GM23338 (cell line): Measurements from ENCODE around the gene MRPL44. TPM values are rescaled to one million over a fixed set of nuclear protein-coding genes. Genes with fewer than 3 reads are reported as not detected.

ENCODE experiments used
- ATAC-seq: fragments of 200-7000 bp; cut with Tn5 transposase; 3 replicates; pipeline ENCODE4 v1.9.1; 2020
- DNase-seq: peaks from one replicate; pipeline ENCODE4 v3.0.0-alpha.2; 2015; ENCODE audit warnings: low spot score
- H2AFZ ChIP-seq: fragments of 200-600 bp; sonication (generic); 2 replicates; pipeline ENCODE4 v1.8.0; 2016; ENCODE audit warnings: antibody characterized with exemption, mild to moderate bottlenecking, moderate library complexity
- H3F3A ChIP-seq: fragments of 200-600 bp; sonication (generic); replicated peaks from 2 replicates; pipeline ENCODE4 v1.8.0; 2017; ENCODE audit warnings: antibody characterized with exemption, mixed run types, low read depth
- H3K27ac ChIP-seq: fragments of 200-600 bp; sonication (generic); 2 replicates; pipeline ENCODE4 v1.6.1; 2016; ENCODE audit warnings: low read depth
- H3K27me3 ChIP-seq: fragments of 200-600 bp; sonication (generic); 2 replicates; pipeline ENCODE4 v1.8.0; 2016; ENCODE audit warnings: mild to moderate bottlenecking, mixed run types, moderate library complexity; ENCODE audit not compliant: insufficient read depth
- H3K36me3 ChIP-seq: fragments of 200-600 bp; sonication (generic); 2 replicates; pipeline ENCODE4 v1.8.0; 2016; ENCODE audit warnings: mild to moderate bottlenecking; ENCODE audit not compliant: insufficient read depth
- H3K4me1 ChIP-seq: fragments of 200-600 bp; sonication (generic); 2 replicates; pipeline ENCODE4 v1.8.0; 2016; ENCODE audit warnings: mild to moderate bottlenecking, moderate library complexity; ENCODE audit not compliant: insufficient read depth
- H3K4me2 ChIP-seq: fragments of 200-600 bp; sonication (generic); 2 replicates; pipeline ENCODE4 v1.7.1; 2017; ENCODE audit warnings: mixed run types
- H3K4me3 ChIP-seq: fragments of 200-600 bp; sonication (generic); 2 replicates; pipeline ENCODE4 v1.6.1; 2016; ENCODE audit warnings: mixed run types
- H3K79me2 ChIP-seq: fragments of 200-600 bp; sonication (generic); replicated peaks from 2 replicates; pipeline ENCODE4 v1.8.0; 2017; ENCODE audit warnings: mild to moderate bottlenecking; ENCODE audit not compliant: insufficient read depth
- H3K9me2 ChIP-seq: fragments of 200-600 bp; sonication (generic); 2 replicates; pipeline ENCODE4 v1.8.0; 2017; ENCODE audit not compliant: insufficient read depth
- H4K20me1 ChIP-seq: fragments of 200-600 bp; sonication (generic); replicated peaks from 2 replicates; pipeline ENCODE4 v1.8.0; 2017; ENCODE audit warnings: mild to moderate bottlenecking; ENCODE audit not compliant: insufficient read depth
- H3K27ac Mint-ChIP-seq: 2 replicates; pipeline ENCODE4 v1.8.0; 2020; ENCODE audit warnings: inconsistent platforms, mild to moderate bottlenecking, moderate library complexity, mixed read lengths
- H3K27me3 Mint-ChIP-seq: 3 replicates; pipeline ENCODE4 v1.8.0; 2022; ENCODE audit warnings: low read depth, mild to moderate bottlenecking, moderate library complexity, mixed read lengths, inconsistent platforms; ENCODE audit not compliant: insufficient read depth, poor library complexity
- H3K36me3 Mint-ChIP-seq: 3 replicates; pipeline ENCODE4 v1.8.0; 2021; ENCODE audit warnings: low read depth, mild to moderate bottlenecking, inconsistent platforms, moderate library complexity, mixed read lengths
- H3K4me1 Mint-ChIP-seq: 3 replicates; pipeline ENCODE4 v1.8.0; 2020; ENCODE audit warnings: mild to moderate bottlenecking, inconsistent platforms, mixed read lengths
- H3K4me3 Mint-ChIP-seq: 3 replicates; pipeline ENCODE4 v1.8.0; 2021; ENCODE audit warnings: moderate library complexity, mild to moderate bottlenecking, inconsistent platforms, mixed read lengths
- H3K9me3 Mint-ChIP-seq: 3 replicates; pipeline ENCODE4 v1.8.0; 2020; ENCODE audit warnings: moderate library complexity, mild to moderate bottlenecking, inconsistent platforms, mixed read lengths
- CREB1 ChIP-seq: fragments of 250-450 bp; sonication (Bioruptor Pico); IDR thresholded peaks from 2 replicates; pipeline ENCODE4 v1.5.0; 2020; ENCODE audit warnings: low read depth, mild to moderate bottlenecking, moderate library complexity
- CTCF ChIP-seq, 2 experiments: fragments of 200-600 bp in 1 of 2; sonication (generic) in 1 of 2; conservative IDR thresholded peaks; 2 replicates each; pipeline versions ENCODE4 v1.5.1 to v1.6.1; 2016 to 2017; ENCODE audit warnings: antibody characterized with exemption in 2 of 2, low read depth in 2 of 2, mild to moderate bottlenecking in 2 of 2, moderate library complexity in 1 of 2
- ETS1 ChIP-seq: IDR thresholded peaks from 2 replicates; pipeline ENCODE4 v1.6.1; 2016; ENCODE audit warnings: antibody characterized with exemption
- EZH2 ChIP-seq: fragments of 200-600 bp; sonication (generic); IDR thresholded peaks from one replicate; pipeline ENCODE4 v1.8.0; 2017; ENCODE audit warnings: antibody characterized with exemption, mild to moderate bottlenecking, low read depth; ENCODE audit not compliant: unreplicated experiment
- EZH2phosphoT487 ChIP-seq: fragments of 200-600 bp; sonication (generic); IDR thresholded peaks from one replicate; pipeline ENCODE4 v1.8.1; 2018; ENCODE audit warnings: antibody characterized with exemption; ENCODE audit not compliant: unreplicated experiment
- JUNB ChIP-seq: IDR thresholded peaks from one replicate; pipeline ENCODE4 v1.6.1; 2016; ENCODE audit warnings: antibody characterized with exemption; ENCODE audit not compliant: unreplicated experiment
- NANOG ChIP-seq: IDR thresholded peaks from 2 replicates; pipeline ENCODE4 v1.6.1; 2016; ENCODE audit warnings: antibody characterized with exemption, borderline replicate concordance
- POLR2AphosphoS5 ChIP-seq: IDR thresholded peaks from 2 replicates; pipeline ENCODE4 v1.6.1; 2016; ENCODE audit warnings: antibody characterized with exemption, low read depth
- REST ChIP-seq: IDR thresholded peaks from one replicate; pipeline ENCODE4 v1.6.1; 2018; ENCODE audit warnings: antibody characterized with exemption; ENCODE audit not compliant: unreplicated experiment
- STAT1 ChIP-seq: IDR thresholded peaks from one replicate; pipeline ENCODE4 v1.6.1; 2016; ENCODE audit warnings: antibody characterized with exemption; ENCODE audit not compliant: unreplicated experiment
- ZNF114 ChIP-seq: fragments of 250-450 bp; sonication (Bioruptor Pico); IDR thresholded peaks from 2 replicates; pipeline ENCODE4 v1.5.0; 2020; ENCODE audit warnings: mild to moderate bottlenecking, moderate library complexity
- ZNF331 ChIP-seq: fragments of 250-450 bp; sonication (Bioruptor Pico); IDR thresholded peaks from 2 replicates; pipeline ENCODE4 v1.5.0; 2020; ENCODE audit warnings: low read depth, mild to moderate bottlenecking, moderate library complexity
- ZNF462 ChIP-seq: fragments of 250-450 bp; sonication (Bioruptor Pico); IDR thresholded peaks from 2 replicates; pipeline ENCODE4 v1.5.0; 2020; ENCODE audit warnings: mild to moderate bottlenecking, moderate library complexity
- polyA plus RNA-seq: library from polyadenylated mRNA; unstranded; fragments of >200 nt; fragmentation: Nextera tagmentation; extraction: Ambion mirVana; gene quantifications from 2 replicates; pipeline ENCODE4 v1.2.1, GENCODE V29; 2016
- total RNA-seq: library from RNA; depleted of rRNA; stranded (reverse); fragments of >200 nt; shearing (Covaris generic); gene quantifications from 2 replicates; pipeline ENCODE4 v1.2.3, GENCODE V29; 2014

Gene MRPL44
- total and polyA plus RNA-seq, 2 experiments from 2014 or later: 38.4 to 55.8 TPM

GRCh38 chr2:223915071-223915470, 42.2 kb upstream of the MRPL44 start:
- peaks cover 5% of the 10 kb centered on the region for H3K27me3 Mint-ChIP-seq
- H3K27ac ChIP-seq: no peak overlapping the region
- ATAC-seq (no peak), DNase-seq (no peak)
- no peak overlapping the region for H3K4me3 ChIP-seq
- peaks cover 8% of the 10 kb centered on the region for H3K4me1 ChIP-seq
- H3K36me3 ChIP-seq: peaks cover 16% of the 10 kb centered on the region; the same call in 1 of the 2 replicates
- no peak overlapping the region for H3K4me3 Mint-ChIP-seq
- peaks cover 12% of the 10 kb centered on the region; the same call in 2 of the 3 replicates for H3K4me1 Mint-ChIP-seq
- H3F3A ChIP-seq: no peaks in the 10 kb centered on the region
- H2AFZ ChIP-seq: no peak overlapping the region
- H3K79me2 ChIP-seq: peaks cover 77% of the 10 kb centered on the region
- H3K27me3 ChIP-seq: no peaks in the 10 kb centered on the region
- no peak for TF ChIP-seq ZNF331 (CRISPR knock-in tag)
- TF ChIP-seq EZH2phosphoT487: no peak
- no peak for TF ChIP-seq EZH2
- no peak for TF ChIP-seq CTCF (conservative IDR thresholded peaks at IDR 0.05; ENCODE audit: low read depth in 2 of 2)
- TF ChIP-seq ETS1: no peak
- no peak for TF ChIP-seq STAT1
- no peak for TF ChIP-seq POLR2AphosphoS5
- TF ChIP-seq JUNB: no peak
- TF ChIP-seq CREB1 (CRISPR knock-in tag): no peak
- no peak for TF ChIP-seq ZNF462 (CRISPR knock-in tag)
- TF ChIP-seq REST: no peak
- no peak for TF ChIP-seq ZNF114
- no peak for TF ChIP-seq NANOG
- H4K20me1 ChIP-seq: peaks cover 28% of the 10 kb centered on the region
- H3K36me3 Mint-ChIP-seq: peaks cover 21% of the 10 kb centered on the region; the same call in 2 of the 3 replicates
- H3K27ac Mint-ChIP-seq: no peak overlapping the region
- H3K9me3 Mint-ChIP-seq: no peaks in the 10 kb centered on the region
- no peak overlapping the region for H3K4me2 ChIP-seq
- H3K9me2 ChIP-seq: no peaks in the 10 kb centered on the region
